Mononuclear cell (primary cell): Measurements from ENCODE around the gene CHRNB4. TPM values are rescaled to one million over a fixed set of nuclear protein-coding genes. Genes with fewer than 3 reads are reported as not detected.

Experiments
- H3K27me3 ChIP-seq: 2 replicates; pipeline ENCODE4 v1.6.0; 2011; ENCODE audit warnings: low read length, control low read depth; ENCODE audit not compliant: insufficient read depth
- H3K4me1 ChIP-seq: 2 replicates; pipeline ENCODE4 v1.5.1; 2011; ENCODE audit warnings: mild to moderate bottlenecking, low read length, control low read depth; ENCODE audit not compliant: insufficient read depth
- H3K4me3 ChIP-seq: 2 replicates; pipeline ENCODE4 v1.5.1; 2011; ENCODE audit warnings: mild to moderate bottlenecking, low read length, moderate library complexity
- H3K9me3 ChIP-seq: 2 replicates; pipeline ENCODE4 v1.5.1; 2011; ENCODE audit warnings: low read depth, mild to moderate bottlenecking, control low read depth, low read length
- total RNA-seq: library from RNA; depleted of rRNA; stranded (reverse); fragments of >200 nt; gene quantifications from one replicate; pipeline ENCODE4 v1.2.3, GENCODE V29; 2012

Gene CHRNB4
- total RNA-seq, 1 donor, result not detected

DNA sequence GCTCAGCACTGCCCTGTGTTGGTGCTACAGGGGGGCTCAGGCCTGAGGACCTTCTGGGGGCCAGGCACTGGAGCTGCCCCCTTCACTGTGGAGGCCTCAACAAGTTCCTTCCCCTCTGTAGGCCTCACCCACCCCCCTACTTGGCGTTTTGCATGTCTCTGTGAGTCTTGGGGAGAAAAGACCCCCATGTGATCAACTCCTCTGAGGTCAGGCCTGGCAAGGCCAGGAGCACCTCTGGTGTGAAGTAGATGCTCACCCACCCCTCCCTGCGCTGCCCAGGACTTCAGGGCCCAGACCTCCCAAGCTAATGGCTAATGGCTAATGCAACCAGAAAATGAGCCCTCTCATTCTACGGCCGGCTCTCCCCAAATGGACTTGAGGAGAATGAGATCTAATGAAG, 34.2 kb upstream of the CHRNB4 start:
- Histone ChIP-seq H3K4me3 (no peak overlapping the region), H3K9me3 (no peaks in the 10 kb centered on the region), H3K4me1 (no peaks in the 10 kb centered on the region), H3K27me3 (no peaks in the 10 kb centered on the region)

DNA sequence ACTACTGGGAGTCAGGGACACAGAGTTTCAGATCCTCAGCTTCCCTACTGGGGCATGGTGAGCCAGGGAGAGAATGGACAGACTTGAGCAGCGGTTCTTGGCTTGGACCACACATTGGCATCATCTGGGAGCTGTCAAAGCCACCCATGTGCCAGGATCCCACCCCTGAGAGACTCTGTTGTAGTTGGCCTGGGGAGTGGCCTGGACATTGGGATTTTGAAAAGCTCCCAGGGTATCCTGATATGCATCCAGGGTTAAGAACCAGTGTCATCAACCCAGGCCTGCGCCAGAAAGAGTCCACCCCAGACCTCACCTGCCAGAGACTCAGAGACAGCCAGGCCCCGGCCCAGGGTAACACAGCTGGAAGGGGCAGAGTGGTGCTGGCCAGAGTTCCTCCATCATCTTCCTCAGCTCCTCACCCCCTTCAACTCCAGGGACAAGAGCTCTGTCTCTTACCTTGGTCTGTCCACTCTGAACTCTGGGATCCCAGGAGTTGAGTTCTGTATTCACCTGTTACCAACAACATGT, 33.0 kb upstream of the CHRNB4 start:
- Histone ChIP-seq H3K4me1 (no peaks in the 10 kb centered on the region), H3K4me3 (no peak overlapping the region), H3K9me3 (no peaks in the 10 kb centered on the region), H3K27me3 (no peaks in the 10 kb centered on the region)

DNA sequence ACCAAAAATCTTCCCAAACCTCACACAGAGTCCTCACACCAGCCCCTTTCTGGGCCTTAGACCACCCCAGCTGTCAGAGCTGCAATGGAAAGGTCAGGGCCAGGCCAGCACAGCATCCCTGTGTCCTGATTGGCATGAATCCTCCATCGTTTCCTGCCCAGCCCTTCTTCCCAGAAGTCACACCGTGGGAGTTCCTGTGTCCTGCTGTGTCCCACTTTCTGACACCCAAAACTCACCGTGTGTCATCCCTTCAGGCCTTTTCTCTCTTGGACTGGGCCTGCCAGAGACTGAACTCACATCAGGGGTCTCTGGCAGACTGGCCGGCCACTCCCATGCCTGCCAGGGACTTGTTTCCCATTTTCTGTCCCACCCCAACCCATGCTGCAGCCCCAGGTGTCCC, 32.5 kb upstream of the CHRNB4 start:
- Histone ChIP-seq H3K9me3 (no peaks in the 10 kb centered on the region), H3K27me3 (no peaks in the 10 kb centered on the region), H3K4me3 (no peak overlapping the region), H3K4me1 (no peaks in the 10 kb centered on the region)

DNA sequence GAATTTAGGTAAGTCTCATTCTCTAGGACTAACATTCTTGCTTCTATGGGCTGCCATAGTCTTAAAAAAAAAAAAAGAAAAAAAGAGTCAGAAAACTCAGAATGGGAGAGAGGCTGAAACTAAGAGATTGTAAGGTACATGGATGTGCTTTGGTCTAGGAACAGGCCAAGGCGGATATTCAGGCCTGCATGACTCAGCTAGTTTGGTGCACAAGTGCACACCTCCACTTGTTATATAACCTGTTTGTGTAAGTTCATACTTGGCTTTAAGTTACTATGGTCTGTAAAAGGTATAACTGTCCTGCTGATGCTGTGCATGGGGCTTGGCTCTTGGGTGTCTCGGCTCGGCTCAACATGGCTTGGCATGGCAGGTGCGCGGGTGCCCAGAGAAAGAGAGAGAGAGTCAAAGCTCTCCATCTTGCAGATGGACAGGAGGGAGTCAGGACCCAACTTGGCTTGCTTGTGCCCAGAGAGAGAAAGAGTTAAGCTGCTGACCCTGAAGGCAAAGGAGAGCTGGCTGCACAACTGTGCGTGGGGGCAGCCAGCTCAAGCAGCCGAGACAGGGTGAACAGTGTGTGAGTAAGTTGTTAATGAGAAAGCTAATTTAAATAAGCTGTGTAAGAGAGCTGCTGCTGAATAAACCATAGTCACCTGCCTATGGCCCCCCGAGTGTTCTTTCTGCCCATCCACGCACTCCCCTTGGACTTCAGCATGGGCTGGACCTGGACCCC, 31.4 kb upstream of the CHRNB4 start:
- Histone ChIP-seq H3K9me3 (no peaks in the 10 kb centered on the region), H3K4me3 (no peak overlapping the region), H3K4me1 (no peaks in the 10 kb centered on the region), H3K27me3 (no peaks in the 10 kb centered on the region)

DNA sequence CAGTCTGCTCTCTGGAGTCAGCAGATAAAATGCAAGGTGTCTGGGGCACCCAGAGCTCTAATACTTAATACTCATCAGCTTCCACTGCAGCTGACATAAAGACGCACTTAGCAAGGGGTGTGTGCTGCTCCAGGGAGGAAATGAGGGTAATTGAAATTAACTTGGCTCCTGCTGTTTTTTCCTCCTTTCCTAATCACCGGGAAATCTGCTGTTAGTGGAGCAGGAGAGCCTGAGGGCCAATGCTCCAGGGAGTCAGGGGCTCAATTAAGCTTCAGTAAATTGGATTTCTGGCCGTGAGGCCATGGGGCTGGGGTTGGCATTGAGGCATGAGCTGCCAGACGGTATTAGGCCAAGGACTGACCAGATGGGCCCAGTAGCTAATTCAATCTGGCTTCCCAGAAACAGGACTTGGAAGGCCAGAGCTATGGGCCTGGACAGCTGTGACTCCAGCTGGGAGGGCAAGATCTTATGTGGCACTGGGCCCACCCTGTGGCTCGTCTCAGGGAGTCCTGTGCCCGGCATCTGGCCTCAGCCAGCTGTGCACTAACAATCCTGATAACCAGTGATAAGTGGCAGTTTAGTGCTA, 30.7 kb upstream of the CHRNB4 start:
- no peaks in the 10 kb centered on the region for H3K27me3 ChIP-seq
- no peaks in the 10 kb centered on the region for H3K9me3 ChIP-seq
- H3K4me3 ChIP-seq, result no peak overlapping the region
- H3K4me1 ChIP-seq, result no peaks in the 10 kb centered on the region

DNA sequence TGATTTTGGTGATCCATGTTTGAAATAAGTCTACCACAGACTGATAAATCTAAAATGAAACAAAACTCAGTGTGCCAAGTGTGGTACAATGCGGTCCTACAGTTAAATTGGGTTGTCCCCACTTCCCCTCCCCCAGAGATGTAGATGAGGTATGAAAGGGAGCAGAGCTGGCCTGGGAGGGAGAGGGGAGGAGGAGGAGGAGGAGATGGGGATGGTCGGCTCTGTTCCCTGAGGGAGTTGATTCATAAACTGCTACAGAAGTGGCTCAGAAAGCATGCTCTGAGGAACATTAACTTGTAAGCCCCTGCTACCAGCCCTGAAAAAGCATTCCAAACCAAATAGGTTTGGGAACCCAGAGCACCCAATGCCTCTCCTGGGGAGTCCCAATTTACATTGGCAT, 28.0 kb upstream of the CHRNB4 start:
- Histone ChIP-seq H3K9me3 (no peaks in the 10 kb centered on the region), H3K4me1 (no peaks in the 10 kb centered on the region), H3K27me3 (no peaks in the 10 kb centered on the region), H3K4me3 (no peak overlapping the region)

DNA sequence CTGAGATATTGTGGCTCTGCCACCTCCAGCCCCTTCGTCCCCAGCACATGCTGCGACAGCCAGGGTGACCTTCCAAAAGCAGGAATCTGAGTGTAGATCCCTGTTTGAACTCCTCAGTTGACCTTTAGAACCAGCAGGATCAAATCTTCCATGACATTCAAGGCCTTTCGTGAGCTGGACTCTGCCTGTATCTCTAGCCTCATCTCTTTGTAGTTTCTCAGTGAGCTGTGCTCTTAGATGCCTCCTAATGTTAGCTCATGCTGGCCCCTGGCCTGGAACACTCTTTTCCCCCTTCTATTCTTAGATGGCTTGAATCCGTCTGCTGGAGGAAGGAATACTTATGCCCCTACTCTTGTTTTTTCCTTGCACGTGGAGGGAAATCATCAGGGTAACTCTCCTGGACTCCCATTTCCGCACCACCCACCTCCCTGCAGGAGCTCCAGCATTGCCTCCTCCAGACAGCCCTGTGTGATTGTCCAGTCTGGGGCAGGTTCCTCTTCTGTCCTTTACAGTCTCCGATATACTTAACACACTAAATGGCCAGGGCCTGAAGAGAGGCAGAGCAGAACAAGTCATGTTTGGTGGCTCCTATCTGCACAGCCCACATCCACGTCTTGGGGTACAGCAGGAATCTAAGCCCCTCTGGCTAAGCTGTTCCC, 26.7 kb upstream of the CHRNB4 start:
- no peak overlapping the region for H3K4me3 ChIP-seq
- no peaks in the 10 kb centered on the region for H3K4me1 ChIP-seq
- no peaks in the 10 kb centered on the region for H3K9me3 ChIP-seq
- no peaks in the 10 kb centered on the region for H3K27me3 ChIP-seq

DNA sequence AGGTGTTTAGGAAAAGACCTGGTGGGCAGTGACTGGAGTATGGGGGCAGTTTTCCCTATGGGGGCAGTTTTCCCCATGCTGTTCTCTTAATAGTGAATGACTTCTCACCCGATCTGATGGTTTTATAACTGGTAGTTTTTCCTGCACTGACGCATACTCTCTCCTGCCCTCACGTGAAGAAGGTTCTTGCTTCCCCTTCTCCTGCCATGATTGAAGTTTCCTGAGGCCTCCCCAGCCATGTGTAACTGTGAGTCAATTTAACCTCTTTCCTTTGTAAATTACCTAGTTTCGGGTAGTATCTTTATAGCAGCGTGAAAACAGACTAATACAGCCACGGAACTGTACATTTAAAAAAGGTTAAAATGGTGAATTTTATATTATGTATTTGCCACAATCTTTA, 25.0 kb upstream of the CHRNB4 start:
- H3K4me3 ChIP-seq, result no peak overlapping the region
- H3K9me3 ChIP-seq, result no peaks in the 10 kb centered on the region
- H3K27me3 ChIP-seq, result no peaks in the 10 kb centered on the region
- H3K4me1 ChIP-seq, result no peaks in the 10 kb centered on the region

DNA sequence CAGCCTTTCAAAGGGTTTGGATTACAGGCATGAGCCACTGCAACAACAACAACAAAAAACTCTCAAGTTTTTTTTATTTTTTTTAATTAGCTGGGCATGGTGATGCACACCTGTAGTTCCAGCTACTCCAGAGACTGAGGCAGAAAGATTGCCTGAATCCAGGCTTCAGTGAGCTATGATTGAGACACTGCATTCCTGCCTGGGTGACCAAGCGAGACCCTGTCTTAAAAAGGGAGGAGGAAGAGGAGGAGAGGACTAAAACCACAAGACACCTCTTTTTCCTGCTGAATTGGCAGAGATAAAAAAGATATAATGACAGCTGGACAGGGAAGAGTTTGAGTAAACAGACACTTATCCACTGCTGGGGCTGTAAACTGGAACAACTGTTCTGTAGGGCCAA, 22.7 kb upstream of the CHRNB4 start:
- no peaks in the 10 kb centered on the region for H3K27me3 ChIP-seq
- H3K4me3 ChIP-seq, result no peak overlapping the region
- no peaks in the 10 kb centered on the region for H3K4me1 ChIP-seq
- H3K9me3 ChIP-seq, result no peaks in the 10 kb centered on the region

DNA sequence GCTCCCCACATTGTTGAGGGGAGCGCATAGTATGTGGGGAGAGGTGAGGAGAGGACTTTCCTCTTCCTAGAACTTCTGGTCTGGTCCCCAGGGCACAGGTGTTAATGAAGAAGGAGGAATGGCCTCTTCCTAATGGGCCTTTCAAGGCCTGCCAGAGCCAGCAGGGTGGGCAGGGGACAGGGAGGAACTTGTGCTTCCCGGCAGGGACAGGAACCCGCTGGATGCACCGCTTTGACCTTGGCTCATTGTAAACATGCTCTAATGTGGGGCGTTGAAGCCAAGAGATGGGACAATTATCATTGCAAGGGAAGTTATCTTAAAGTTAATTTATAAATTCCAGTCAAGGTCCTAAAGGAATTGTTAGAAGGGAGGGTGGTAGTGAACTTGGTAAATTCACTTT, 21.0 kb upstream of the CHRNB4 start:
- no peak overlapping the region for H3K4me3 ChIP-seq
- no peaks in the 10 kb centered on the region for H3K4me1 ChIP-seq
- H3K27me3 ChIP-seq, result no peaks in the 10 kb centered on the region
- H3K9me3 ChIP-seq, result no peaks in the 10 kb centered on the region

DNA sequence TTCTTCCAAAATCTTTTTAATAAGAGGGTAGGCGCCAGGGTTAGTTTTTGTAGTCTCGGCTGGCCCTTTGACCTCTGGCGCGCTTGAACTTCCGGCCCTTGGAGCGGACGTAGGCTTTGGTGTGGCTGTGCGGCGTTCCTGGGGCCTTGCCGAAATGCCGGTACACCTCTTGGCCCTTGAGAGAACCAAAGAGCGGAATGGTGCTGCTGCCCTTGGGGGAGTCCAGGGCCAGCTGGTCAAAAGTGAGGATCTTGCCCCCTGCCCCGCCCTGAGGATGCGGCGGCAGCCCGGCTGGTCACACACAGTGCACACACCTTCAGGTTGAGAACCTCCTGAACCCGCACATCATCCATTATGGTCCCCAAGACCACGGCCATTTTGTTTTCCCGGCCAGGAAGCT, 20.0 kb upstream of the CHRNB4 start:
- Histone ChIP-seq H3K9me3 (no peaks in the 10 kb centered on the region), H3K4me1 (no peaks in the 10 kb centered on the region), H3K27me3 (no peaks in the 10 kb centered on the region), H3K4me3 (no peak overlapping the region)

DNA sequence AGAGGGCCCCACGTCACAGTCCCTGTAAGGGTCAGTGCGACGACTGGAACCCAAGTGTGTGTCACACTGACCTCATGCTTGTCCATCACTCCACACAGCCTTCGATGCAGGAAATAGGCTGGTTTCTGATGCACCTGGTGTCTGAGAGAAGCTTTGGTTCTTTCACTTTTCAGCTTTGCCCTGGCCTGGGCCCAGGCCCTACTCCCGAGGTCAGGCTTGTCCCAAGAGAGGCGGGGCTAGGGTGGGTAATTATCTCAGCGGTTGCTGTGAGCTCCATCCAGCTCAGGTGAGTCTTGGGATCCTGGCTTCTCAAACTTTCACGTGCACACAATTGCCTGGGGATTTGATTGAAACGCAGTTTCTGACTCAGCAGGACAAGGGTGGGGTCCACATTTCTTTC, 19.6 kb upstream of the CHRNB4 start:
- Histone ChIP-seq H3K4me1 (no peaks in the 10 kb centered on the region), H3K4me3 (no peak overlapping the region), H3K9me3 (no peaks in the 10 kb centered on the region), H3K27me3 (no peaks in the 10 kb centered on the region)

DNA sequence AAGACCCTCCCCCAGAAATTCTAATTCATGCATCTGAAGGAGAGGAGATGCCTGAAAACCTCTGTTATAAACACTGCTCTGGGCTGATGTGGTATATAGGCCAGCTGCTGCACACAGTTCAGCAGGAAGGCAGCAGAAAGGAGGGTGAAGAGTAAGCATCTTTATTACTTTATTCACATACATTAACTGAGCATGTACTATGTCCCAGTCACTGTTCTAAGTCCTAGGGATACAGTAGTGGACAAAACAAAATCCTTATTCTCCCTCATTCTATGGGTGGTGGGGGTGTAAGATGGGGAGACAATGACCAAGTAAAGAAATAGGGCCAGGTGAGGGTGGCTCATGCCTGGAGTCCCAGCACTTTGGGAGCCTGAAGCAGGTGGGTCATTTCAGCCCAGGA, 17.8 kb upstream of the CHRNB4 start:
- H3K27me3 ChIP-seq, result no peaks in the 10 kb centered on the region
- H3K4me1 ChIP-seq, result no peaks in the 10 kb centered on the region
- H3K9me3 ChIP-seq, result no peaks in the 10 kb centered on the region
- no peak overlapping the region for H3K4me3 ChIP-seq

DNA sequence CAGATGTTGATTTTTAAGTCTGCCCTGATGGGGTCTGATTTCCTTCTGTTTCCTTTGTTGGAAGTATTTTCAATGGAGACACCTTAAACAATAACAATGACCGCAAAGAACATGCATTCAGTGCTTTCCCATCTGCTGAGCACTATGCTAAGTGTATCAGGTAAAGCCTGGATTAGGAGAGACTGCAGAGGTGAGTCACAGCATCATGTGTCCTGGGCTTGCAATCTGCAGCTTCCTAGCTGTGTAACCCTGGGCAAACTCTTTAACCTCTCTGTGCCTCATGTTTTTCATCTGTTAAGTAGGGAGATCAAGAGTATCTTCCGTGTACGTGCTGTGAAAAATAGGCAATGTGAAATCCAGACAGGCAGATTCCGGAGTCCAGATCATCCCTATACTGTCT, 13.3 kb upstream of the CHRNB4 start:
- H3K4me3 ChIP-seq, result no peak overlapping the region
- no peaks in the 10 kb centered on the region for H3K4me1 ChIP-seq
- no peaks in the 10 kb centered on the region for H3K9me3 ChIP-seq
- no peaks in the 10 kb centered on the region for H3K27me3 ChIP-seq

DNA sequence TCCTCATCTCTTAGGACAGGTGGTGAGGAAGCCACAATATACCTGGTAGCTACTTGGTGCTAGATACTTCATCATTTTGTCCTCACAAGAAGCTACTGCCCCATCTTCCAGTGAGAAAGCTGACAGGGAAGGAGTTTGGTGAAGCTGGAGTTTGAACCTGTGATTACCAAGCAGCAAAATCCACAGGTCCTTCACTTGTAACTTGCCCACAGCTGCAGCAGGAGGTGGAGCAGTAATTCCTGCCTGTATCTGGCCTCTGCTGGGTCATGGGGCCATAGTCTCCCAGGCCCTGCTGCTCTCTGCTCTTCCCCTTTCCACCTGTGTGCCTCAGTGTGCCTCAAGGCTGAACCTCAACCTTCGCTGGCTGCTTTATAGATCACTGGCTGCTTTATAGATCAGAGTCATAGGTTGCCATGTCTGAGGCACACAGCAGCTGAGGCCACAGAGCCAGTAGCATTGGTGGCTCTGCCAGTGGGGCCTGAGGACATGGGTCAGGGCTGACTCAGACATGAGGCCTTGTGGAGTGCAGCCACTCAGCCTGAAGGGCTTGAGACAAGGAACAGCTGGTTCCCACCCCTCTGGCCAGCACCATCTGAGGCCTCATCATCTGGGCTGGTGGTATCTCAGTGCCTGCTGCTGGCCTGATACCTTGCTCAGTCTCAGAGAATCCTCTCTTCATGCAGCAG, 11.1 kb upstream of the CHRNB4 start:
- Histone ChIP-seq H3K9me3 (no peaks in the 10 kb centered on the region), H3K27me3 (no peaks in the 10 kb centered on the region), H3K4me1 (no peaks in the 10 kb centered on the region), H3K4me3 (no peak overlapping the region)
